Heart right ventricle (tissue), 16 donors: ENCODE results near the gene OR13G1. TPM values are rescaled to one million over a fixed set of nuclear protein-coding genes. Genes with fewer than 3 reads are reported as not detected.

ENCODE experiments used
- ATAC-seq, 8 donors: fragments of 200-7000 bp; cut with Tn5 transposase; one replicate each; pipeline ENCODE4 v1.9.1; 2020; ENCODE audit warnings: mild to moderate bottlenecking in 8 of 8, moderate library complexity in 8 of 8, moderate number of reproducible peaks in 1 of 8
- DNase-seq, 2 donors: peaks; one replicate each; pipeline ENCODE4 v3.0.0-alpha.2; 2020
- H3K27ac ChIP-seq, 10 donors: fragments of 200-600 bp; sonication (generic) in 2 of 10; one replicate each; pipeline versions ENCODE4 v1.5.0 to v1.8.0; 2020 to 2022; ENCODE audit warnings: mild to moderate bottlenecking in 3 of 10
- H3K27me3 ChIP-seq, 7 donors: fragments of 200-600 bp; one replicate each; pipeline ENCODE4 v1.8.0; 2021 to 2022; ENCODE audit warnings: mild to moderate bottlenecking in 2 of 7
- H3K36me3 ChIP-seq, 9 donors: fragments of 200-600 bp; sonication (generic) in 1 of 9; one replicate each; pipeline versions ENCODE4 v1.5.0 to v1.8.0; 2020 to 2022; ENCODE audit warnings: mild to moderate bottlenecking in 2 of 9
- H3K4me1 ChIP-seq, 9 donors: fragments of 200-600 bp; sonication (generic) in 1 of 9; one replicate each; pipeline versions ENCODE4 v1.5.0 to v1.8.0; 2020 to 2022; ENCODE audit warnings: mild to moderate bottlenecking in 4 of 9
- H3K4me3 ChIP-seq, 10 donors: fragments of 200-600 bp; sonication (generic) in 2 of 10; one replicate each; pipeline versions ENCODE4 v1.5.0 to v1.8.0; 2020 to 2022; ENCODE audit warnings: mild to moderate bottlenecking in 7 of 10, moderate library complexity in 2 of 10
- H3K9me3 ChIP-seq, 11 donors: fragments of 200-600 bp in 10 of 11; sonication (generic) in 2 of 11; one replicate each; pipeline versions ENCODE4 v1.5.0 to v1.8.0; 2013 to 2022; ENCODE audit warnings: mild to moderate bottlenecking in 2 of 11, control low read depth in 1 of 11, moderate library complexity in 1 of 11
- CTCF ChIP-seq, 9 donors: fragments of 200-600 bp; sonication (generic) in 2 of 9; IDR thresholded peaks; one replicate each; pipeline versions ENCODE4 v1.5.0 to v1.8.0; 2021 to 2022; ENCODE audit warnings: antibody characterized with exemption in 9 of 9, mild to moderate bottlenecking in 5 of 9, moderate library complexity in 1 of 9
- WGBS, 2 donors: extraction: QIAGEN DNeasy Blood & Tissue Kit; methylation state at CpG; one replicate each; pipeline ENCODE4 v1.1.7; 2013; ENCODE audit warnings: inconsistent platforms in 1 of 2; 5-methylcytosine and 5-hydroxymethylcytosine counted together
- intact Hi-C, 10 donors: fragments of 100-400 bp; cut with DNase I; formaldehyde crosslinking; loops; one replicate each; pipeline versions ENCODE4 v1.11.1 to v1.14.2; 2022
- polyA plus RNA-seq, 2 donors: library from polyadenylated mRNA; stranded (reverse); fragments of 200-250 nt; gene quantifications; one replicate each; pipeline ENCODE4 v1.2.3, GENCODE V29; 2013
- total RNA-seq, 10 donors: library from RNA; stranded (reverse); fragmentation: NEBNext Ultra II Directional in 3 of 10; extraction: Animal tissue kit (Norgen Biotek cat#: 25700) in 3 of 10; gene quantifications; one replicate each; pipeline versions ENCODE4 v1.2.1 to v1.2.4, GENCODE V29; 2021 to 2023
- donor health status: Arrhythmogenic right ventricular cardiomyopathy.
- donor health status: ischemic (EF 13 %, LVEDD 7.1; RV severe dilation, severe dysfunction).
- donor health status: healthy with polysubstance abuse.
- donor health status: DM: no; HTN: yes; CAD: no.
- donor health status: DM: no; HTN: no; CAD: no.
- donor health status: ischemic (EF 25% LVEDD 6.9; RV normal size, moderate dysfunction).
- donor health status: ischemic (EF 25% LVEDD 5.7; RV mildly dilated, moderate dysfunction).
- donor health status: healthy.
- donor health status: DM: yes; HTN: yes; CAD: no.
- donor health status: Ischemic cardiomyopathy.
- donor health status: ischemic (EF 35%, LVEDD 5.7; RV mildly dilated, moderate dysfunction).
- donor health status: nonischemic (EF 11% LVEDD 7.7; RV severe dilation, severe dysfunction).
- donor health status: DM: yes; HTN: yes; CAD: no.
- donor health status: PGD.
- donor health status: ischemic (EF 29% LVEDD 5.4; RV normal size, mild dysfunction).
- donor health status: nonischemic (EF 23%, LVEDD 6.1; RV moderate dilation, normal function).

OR13G1 gene
- total and polyA plus RNA-seq, 12 donors: not detected

GRCh38 chr1:247656221-247656875, 23.2 kb downstream of the OR13G1 start:
- Histone ChIP-seq H3K4me1 (no peaks in the 10 kb centered on the region), H3K4me3 (no peak overlapping the region), H3K27ac (no peak overlapping the region), H3K36me3 (no peaks in the 10 kb centered on the region), H3K27me3 (no peaks in the 10 kb centered on the region), H3K9me3 (peaks cover 0 to 21% (median 0%) of the 10 kb centered on the region in 11 donors)
- no peak for TF ChIP-seq CTCF (IDR thresholded peaks at IDR 0.05)
- 78 to 88% methylated on average over 7 of the region's 7 CpGs for WGBS, 2 donors
- ATAC-seq (no peak), DNase-seq (no peak)
- intact Hi-C loops: no loop called here

GRCh38 chr1:247653040-247653439, 26.5 kb downstream of the OR13G1 start:
- H3K4me3 ChIP-seq: no peak overlapping the region
- DNase-seq (no peak), ATAC-seq (no peak)
- intact Hi-C loops: no loop called here
- H3K27me3 ChIP-seq: no peaks in the 10 kb centered on the region
- no peak for TF ChIP-seq CTCF (IDR thresholded peaks at IDR 0.05)
- 94% methylated on average over 1 of the region's 1 CpG for WGBS, 2 donors
- no peaks in the 10 kb centered on the region for H3K4me1 ChIP-seq
- H3K9me3 ChIP-seq: no peaks in the 10 kb centered on the region
- no peak overlapping the region for H3K27ac ChIP-seq
- H3K36me3 ChIP-seq: no peaks in the 10 kb centered on the region

- H3K9me3 ChIP-seq: no peaks in the 10 kb centered on the region
- intact Hi-C loops: no loop called here
- H3K36me3 ChIP-seq: no peaks in the 10 kb centered on the region
- ATAC-seq (no peak), DNase-seq (peak in 1 of 2 donors; percentile 8)
- 0 to 5% methylated on average over 2 of the region's 2 CpGs for WGBS, 2 donors
- no peak overlapping the region for H3K4me3 ChIP-seq
- H3K27ac ChIP-seq: no peak overlapping the region
- H3K4me1 ChIP-seq: no peaks in the 10 kb centered on the region
- H3K27me3 ChIP-seq: no peaks in the 10 kb centered on the region
- no peak for TF ChIP-seq CTCF (IDR thresholded peaks at IDR 0.05)
These were observed 31.7 kb downstream of the OR13G1 start for GRCh38 chr1:247647864-247648263.

- no peaks in the 10 kb centered on the region for H3K4me1 ChIP-seq
- no peak for TF ChIP-seq CTCF (IDR thresholded peaks at IDR 0.05)
These were observed 32.7 kb downstream of the OR13G1 start for GRCh38 chr1:247646867-247647266.

More at GRCh38 chr1:247646867-247647266, 32.7 kb downstream of the OR13G1 start:
- Histone ChIP-seq H3K9me3 (no peaks in the 10 kb centered on the region), H3K27ac (no peak overlapping the region), H3K4me3 (no peak overlapping the region), H3K27me3 (no peaks in the 10 kb centered on the region), H3K36me3 (no peaks in the 10 kb centered on the region)
- intact Hi-C loops: no loop called here
- ATAC-seq (no peak), DNase-seq (no peak)
- 83 to 91% methylated on average over 4 of the region's 4 CpGs for WGBS, 2 donors
